ENCODE results near the gene CXXC1.

The CXXC1 gene

DNA sequence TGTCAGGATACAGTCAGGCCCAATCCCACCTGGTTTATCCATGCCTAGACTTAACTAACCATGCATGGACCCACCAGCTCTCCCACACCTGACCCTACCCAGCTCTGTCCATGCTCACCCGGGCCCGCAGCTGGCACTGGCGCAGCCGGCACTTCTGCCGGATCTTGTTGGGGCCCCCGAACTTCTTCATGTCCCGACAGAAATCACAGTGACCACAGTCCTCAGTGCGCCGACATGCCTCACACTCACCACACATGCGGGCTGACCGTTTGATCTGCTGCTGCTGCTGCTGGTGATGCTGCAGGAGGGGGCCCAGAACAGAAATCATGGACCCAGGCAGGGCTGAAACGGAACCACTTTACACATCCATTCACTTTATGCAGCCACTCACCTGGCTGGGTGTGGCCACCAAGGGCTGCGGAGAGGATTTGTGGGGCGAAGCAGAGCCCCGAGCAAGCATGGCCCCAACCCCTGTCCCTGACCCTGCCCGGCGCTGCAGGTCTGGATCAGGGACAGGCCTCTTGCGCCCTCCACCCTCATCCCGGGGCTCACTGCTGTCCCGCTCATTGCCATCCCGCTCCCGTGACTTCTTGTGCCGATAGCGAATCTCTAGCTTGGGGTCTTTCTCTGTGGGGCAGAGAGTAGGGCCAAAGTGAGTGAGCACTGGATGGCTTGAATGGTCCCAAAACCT lies 1.7 kb downstream of the CXXC1 start:
- TF ChIP-seq, protein P1, sequence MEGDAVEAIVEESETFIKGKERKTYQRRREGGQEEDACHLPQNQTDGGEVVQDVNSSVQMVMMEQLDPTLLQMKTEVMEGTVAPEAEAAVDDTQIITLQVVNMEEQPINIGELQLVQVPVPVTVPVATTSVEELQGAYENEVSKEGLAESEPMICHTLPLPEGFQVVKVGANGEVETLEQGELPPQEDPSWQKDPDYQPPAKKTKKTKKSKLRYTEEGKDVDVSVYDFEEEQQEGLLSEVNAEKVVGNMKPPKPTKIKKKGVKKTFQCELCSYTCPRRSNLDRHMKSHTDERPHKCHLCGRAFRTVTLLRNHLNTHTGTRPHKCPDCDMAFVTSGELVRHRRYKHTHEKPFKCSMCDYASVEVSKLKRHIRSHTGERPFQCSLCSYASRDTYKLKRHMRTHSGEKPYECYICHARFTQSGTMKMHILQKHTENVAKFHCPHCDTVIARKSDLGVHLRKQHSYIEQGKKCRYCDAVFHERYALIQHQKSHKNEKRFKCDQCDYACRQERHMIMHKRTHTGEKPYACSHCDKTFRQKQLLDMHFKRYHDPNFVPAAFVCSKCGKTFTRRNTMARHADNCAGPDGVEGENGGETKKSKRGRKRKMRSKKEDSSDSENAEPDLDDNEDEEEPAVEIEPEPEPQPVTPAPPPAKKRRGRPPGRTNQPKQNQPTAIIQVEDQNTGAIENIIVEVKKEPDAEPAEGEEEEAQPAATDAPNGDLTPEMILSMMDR (conservative IDR thresholded peaks at IDR 0.05; ENCODE audit: control insufficient read depth, insufficient read depth, low read depth, low read length): no peak
- no peak overlapping the region for H3K4me3 ChIP-seq (ENCODE audit: control insufficient read depth, low read depth, low read length)
- no peak for DNase-seq (ENCODE audit: low read depth)

- TF ChIP-seq, protein P1 (conservative IDR thresholded peaks at IDR 0.05; ENCODE audit: control insufficient read depth, insufficient read depth, low read depth, low read length): no peak
- no peak for DNase-seq (ENCODE audit: low read depth)
- no peak overlapping the region for H3K4me3 ChIP-seq (ENCODE audit: control insufficient read depth, low read depth, low read length)
Observed at GRCh38 chr18:50285071-50285470, 2.4 kb downstream of the CXXC1 start.

GRCh38 chr18:50284255-50284885 lies 3.1 kb downstream of the CXXC1 start:
- TF ChIP-seq, protein P1 (conservative IDR thresholded peaks at IDR 0.05; ENCODE audit: control insufficient read depth, insufficient read depth, low read depth, low read length): no peak
- no peak overlapping the region for H3K4me3 ChIP-seq (ENCODE audit: control insufficient read depth, low read depth, low read length)
- DNase-seq (ENCODE audit: low read depth): peak; percentile 27

DNA sequence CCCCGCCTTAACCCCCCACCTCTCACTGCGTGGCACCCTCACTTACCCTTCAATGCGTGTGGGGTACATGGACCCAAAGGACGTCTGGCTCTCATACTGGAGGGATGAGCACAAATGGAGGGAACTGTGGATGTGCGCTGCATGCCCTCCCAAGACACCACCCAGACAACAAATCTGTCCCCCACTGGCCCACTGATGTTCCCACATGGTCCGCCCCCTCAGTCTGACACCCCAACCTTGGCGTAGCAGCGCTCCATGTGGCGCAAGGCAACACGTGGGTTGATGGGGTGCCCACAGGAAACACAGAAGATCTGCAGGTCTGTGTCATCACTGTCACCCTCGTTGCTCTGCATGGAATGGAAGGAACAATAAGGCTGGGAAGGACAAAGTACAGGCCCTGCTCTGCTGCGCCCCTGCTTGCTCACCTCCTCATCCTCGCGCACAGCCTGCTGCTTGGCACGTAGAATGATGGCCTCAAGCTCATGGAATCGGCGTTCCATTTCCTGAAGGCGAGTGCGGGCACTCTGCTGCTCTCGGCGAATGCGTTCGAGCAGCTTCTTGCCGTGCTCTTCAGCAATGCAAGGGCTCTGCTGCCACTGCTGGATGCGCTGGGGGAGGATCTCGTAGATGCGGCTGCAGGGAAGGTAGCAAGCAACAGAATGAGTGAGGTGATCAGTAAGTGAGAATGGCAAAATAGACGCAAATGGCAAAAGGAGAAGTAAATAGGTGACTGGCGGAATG lies 3.9 kb downstream of the CXXC1 start:
- TF ChIP-seq, protein P1 (conservative IDR thresholded peaks at IDR 0.05; ENCODE audit: control insufficient read depth, insufficient read depth, low read depth, low read length): no peak
- DNase-seq (ENCODE audit: low read depth): no peak
- no peak overlapping the region for H3K4me3 ChIP-seq (ENCODE audit: control insufficient read depth, low read depth, low read length)

DNA sequence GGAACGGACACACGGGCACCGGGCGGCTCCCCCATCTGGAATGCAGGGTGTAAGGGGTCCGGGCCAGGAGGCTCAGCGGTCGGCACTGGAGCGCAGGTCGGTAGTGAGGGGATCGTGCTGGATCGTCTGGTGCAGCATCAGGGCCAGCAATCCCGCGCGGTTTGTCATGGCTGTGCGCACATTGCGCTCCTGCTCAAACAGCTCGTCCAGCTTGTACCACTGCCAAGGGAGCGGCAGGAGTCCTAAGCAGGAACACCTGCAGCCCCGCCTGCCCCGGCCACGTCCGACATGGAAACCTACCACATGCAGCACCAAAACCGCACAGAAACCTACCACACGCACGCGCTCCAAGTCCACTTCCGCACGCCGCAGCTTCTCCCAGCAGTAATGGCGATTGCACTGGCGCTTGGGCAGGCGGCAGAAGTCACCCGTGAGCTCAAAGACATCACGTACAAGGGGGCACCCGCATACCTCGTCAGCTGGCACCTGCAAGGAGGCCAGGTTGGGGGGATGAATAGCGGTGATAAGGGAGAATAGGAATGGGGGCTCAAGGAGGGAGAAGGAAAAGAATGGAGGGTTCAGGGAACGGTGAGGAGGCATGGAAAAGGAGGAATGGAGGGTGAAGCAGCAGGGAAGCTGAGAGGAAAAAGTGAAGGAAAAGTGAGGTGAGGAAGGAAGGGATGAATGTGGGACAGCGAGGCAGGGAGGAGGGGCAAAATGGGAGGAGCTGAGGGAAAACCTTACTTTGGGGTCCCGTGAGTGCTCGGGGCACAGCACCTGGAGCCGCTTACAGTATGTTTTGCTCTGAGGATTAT lies 4.8 kb downstream of the CXXC1 start:
- DNase-seq (ENCODE audit: low read depth): no peak
- TF ChIP-seq, protein P1 (conservative IDR thresholded peaks at IDR 0.05; ENCODE audit: control insufficient read depth, insufficient read depth, low read depth, low read length): no peak
- H3K4me3 ChIP-seq (ENCODE audit: control insufficient read depth, low read depth, low read length): no peak overlapping the region

- TF ChIP-seq, protein P1 (conservative IDR thresholded peaks at IDR 0.05; ENCODE audit: control insufficient read depth, insufficient read depth, low read depth, low read length): no peak
- H3K4me3 ChIP-seq (ENCODE audit: control insufficient read depth, low read depth, low read length): peak overlapping the region; percentile 99
- no peak for DNase-seq (ENCODE audit: low read depth)
Observed at GRCh38 chr18:50281972-50282520, 5.4 kb downstream of the CXXC1 start.
